GM12878 (cell line): Measurements from ENCODE around the gene FOSL1.

ENCODE experiments used
- BMI1 ChIP-seq: fragments of 450-650 bp; IDR thresholded peaks from 2 replicates; pipeline ENCODE4 v1.6.1; 2016; ENCODE audit warnings: mild to moderate bottlenecking, moderate library complexity, borderline replicate concordance
- SIN3A ChIP-seq: IDR thresholded peaks from 2 replicates; pipeline ENCODE4 v1.6.1; 2012; ENCODE audit warnings: low read depth, low read length, improper control_type of control experiment

DNA sequence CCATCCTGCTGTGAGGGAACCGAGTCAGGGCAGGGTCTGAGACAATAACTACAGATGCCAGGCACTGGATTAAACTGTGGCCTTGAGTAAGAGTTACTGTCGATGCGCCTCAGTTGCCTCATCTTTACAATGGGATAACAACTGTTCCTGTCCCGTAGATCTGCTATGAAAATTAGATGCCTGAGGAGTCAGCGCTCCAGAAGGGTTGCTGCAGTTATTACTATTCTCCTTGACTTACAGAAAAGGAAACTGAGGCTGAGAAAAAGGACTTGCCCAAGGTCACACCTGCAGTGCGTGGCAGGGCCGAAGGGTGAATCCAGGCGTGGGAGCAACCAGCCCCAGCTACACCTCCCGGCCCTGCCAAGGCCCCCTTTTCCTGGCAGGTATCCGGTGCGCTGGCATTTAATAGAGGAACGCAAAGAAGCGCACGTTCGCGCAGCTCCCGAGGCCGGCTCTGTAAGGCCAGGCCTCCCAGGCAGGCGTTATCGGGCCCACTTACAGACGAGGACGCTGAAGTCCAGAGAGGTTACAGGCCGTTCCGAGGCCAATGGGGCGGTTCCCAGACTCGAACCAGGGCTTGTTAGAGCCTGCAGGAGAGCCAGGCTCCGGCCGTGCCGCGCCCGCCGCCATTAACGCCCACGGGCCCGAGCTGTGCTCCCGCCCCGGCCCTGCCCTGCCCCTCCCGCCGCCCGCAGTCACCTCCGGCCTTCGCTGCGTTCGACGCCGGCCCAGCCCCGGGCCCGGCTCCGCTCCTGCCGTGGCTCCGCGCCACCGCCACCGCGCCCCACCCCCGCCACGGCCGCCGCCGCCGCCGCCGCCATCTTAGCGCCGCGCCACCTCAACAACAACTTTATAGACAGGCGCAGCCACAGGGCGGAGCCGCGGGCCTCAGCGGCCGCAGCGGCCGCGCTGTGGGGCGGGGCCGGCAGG, 18.3 kb upstream of the FOSL1 start, which contains the start of gene C11orf68:
- TF ChIP-seq BMI1 (no peak), SIN3A (no peak)
